HepG2 (cell line): Measurements from ENCODE around the gene SSBP4. TPM values are rescaled to one million over a fixed set of nuclear protein-coding genes. Genes with fewer than 3 reads are reported as not detected.

ENCODE experiments used
- AHR ChIP-seq: IDR thresholded peaks from 2 replicates; pipeline ENCODE4 v1.6.1; 2018; ENCODE audit warnings: missing genetic modification reagents, missing compliant biosample characterization
- MAZ ChIP-seq, 2 experiments: sonication (generic) in 1 of 2; formaldehyde crosslinking in 1 of 2; IDR thresholded peaks; 2 replicates each; pipeline versions ENCODE4 v1.5.0 to v1.6.1; 2012 to 2020; ENCODE audit warnings: low read depth in 2 of 2, mild to moderate bottlenecking in 2 of 2, borderline replicate concordance in 1 of 2, improper control_type of control experiment in 1 of 2, low read length in 1 of 2, missing genetic modification reagents in 1 of 2, moderate library complexity in 1 of 2
- MED1 ChIP-seq: sonication (generic); formaldehyde crosslinking; IDR thresholded peaks from 2 replicates; pipeline ENCODE4 v1.4.0; 2020; ENCODE audit warnings: missing genetic modification reagents
- MIER2 ChIP-seq: IDR thresholded peaks from 2 replicates; pipeline ENCODE4 v1.6.1; 2016; ENCODE audit warnings: missing biosample characterization, missing genetic modification reagents
- NFYB ChIP-seq: sonication (generic); formaldehyde crosslinking; IDR thresholded peaks from 2 replicates; pipeline ENCODE4 v1.4.0; 2020; ENCODE audit warnings: missing genetic modification reagents
- PRPF4 ChIP-seq: fragments of 200-400 bp; formaldehyde crosslinking; IDR thresholded peaks from 2 replicates; pipeline ENCODE4 v1.6.1; 2016; ENCODE audit warnings: low read length, low read depth; ENCODE audit not compliant: poor library complexity, severe bottlenecking
- SP5 ChIP-seq: IDR thresholded peaks from 2 replicates; pipeline ENCODE4 v1.6.1; 2016; ENCODE audit warnings: low read depth, borderline replicate concordance
- YY1 ChIP-seq: IDR thresholded peaks from 2 replicates; pipeline ENCODE4 v1.6.1; 2011; ENCODE audit warnings: low read length, low read depth, moderate library complexity, mild to moderate bottlenecking; ENCODE audit not compliant: insufficient read depth, insufficient replicate concordance
- ZNF143 ChIP-seq: sonication (generic); formaldehyde crosslinking; IDR thresholded peaks from 2 replicates; pipeline ENCODE4 v1.4.0; 2020; ENCODE audit warnings: missing genetic modification reagents
- ZNF317 ChIP-seq: sonication (generic); formaldehyde crosslinking; IDR thresholded peaks from 2 replicates; pipeline ENCODE4 v1.5.0; 2020; ENCODE audit warnings: mild to moderate bottlenecking, missing genetic modification reagents
- ZNF331 ChIP-seq: sonication (generic); formaldehyde crosslinking; IDR thresholded peaks from 2 replicates; pipeline ENCODE4 v1.4.0; 2020; ENCODE audit warnings: missing genetic modification reagents
- ZSCAN12 ChIP-seq: sonication (generic); formaldehyde crosslinking; IDR thresholded peaks from 2 replicates; pipeline ENCODE4 v1.9.0; 2021; ENCODE audit warnings: mild to moderate bottlenecking, missing genetic modification reagents
- ZSCAN9 ChIP-seq: IDR thresholded peaks from 2 replicates; pipeline ENCODE4 v1.6.1; 2016; ENCODE audit warnings: borderline replicate concordance
- polyA plus RNA-seq, 8 experiments: library from polyadenylated mRNA; depleted of rRNA in 3 of 8; stranded (reverse) in 7 of 8; unstranded in 1 of 8; fragments of >200 nt; fragmentation: Illumina TruSeq in 4 of 8; extraction: Trizol in 4 of 8; gene quantifications; 2 replicates each; pipeline versions ENCODE4 v1.2.1 to v1.2.3, GENCODE V29; 2011 to 2016; ENCODE audit warnings: low read depth in 4 of 8, missing spikeins in 1 of 8, mixed read lengths in 1 of 8; ENCODE audit not compliant: insufficient read depth in 1 of 8
- total RNA-seq, 5 experiments: library from RNA; depleted of rRNA; stranded (reverse); fragments of >200 nt; fragmentation: Illumina TruSeq; extraction: Trizol; gene quantifications; 2 replicates each; pipeline ENCODE4 v1.2.3, GENCODE V29; 2016; ENCODE audit warnings: low read depth in 1 of 5
- TF ChIP-seq, protein P1 (sequence below): sonication (generic); formaldehyde crosslinking; IDR thresholded peaks from 2 replicates; pipeline ENCODE4 v1.4.0; 2020; ENCODE audit warnings: mild to moderate bottlenecking, missing genetic modification reagents
- TF ChIP-seq, protein P2 (sequence below): sonication (generic); formaldehyde crosslinking; IDR thresholded peaks from 2 replicates; pipeline ENCODE4 v1.5.0; 2020; ENCODE audit warnings: missing genetic modification reagents
- TF ChIP-seq, protein P3 (sequence below): sonication (generic); formaldehyde crosslinking; conservative IDR thresholded peaks from 2 replicates; pipeline ENCODE4 v1.8.0; 2022; ENCODE audit warnings: low read depth, missing genetic modification reagents
- TF ChIP-seq, protein P4 (sequence below): sonication (generic); formaldehyde crosslinking; conservative IDR thresholded peaks from 2 replicates; pipeline ENCODE4 v1.4.0; 2020; ENCODE audit warnings: mild to moderate bottlenecking, missing genetic modification reagents, moderate library complexity
- TF ChIP-seq, protein P5 (sequence below): sonication (generic); formaldehyde crosslinking; IDR thresholded peaks from 2 replicates; pipeline ENCODE4 v1.8.1; 2023; ENCODE audit warnings: mild to moderate bottlenecking, moderate library complexity, missing genetic modification reagents
- TF ChIP-seq, protein P6 (sequence below): conservative IDR thresholded peaks from 2 replicates; pipeline ENCODE4 v1.6.1; 2018; ENCODE audit warnings: missing genetic modification reagents

Gene SSBP4
- total and polyA plus RNA-seq, 2 of the 13 experiments (the other 11 are each of a cell fraction or from before 2014, with no cell fraction given) = 20.8 to 39.5 TPM

DNA sequence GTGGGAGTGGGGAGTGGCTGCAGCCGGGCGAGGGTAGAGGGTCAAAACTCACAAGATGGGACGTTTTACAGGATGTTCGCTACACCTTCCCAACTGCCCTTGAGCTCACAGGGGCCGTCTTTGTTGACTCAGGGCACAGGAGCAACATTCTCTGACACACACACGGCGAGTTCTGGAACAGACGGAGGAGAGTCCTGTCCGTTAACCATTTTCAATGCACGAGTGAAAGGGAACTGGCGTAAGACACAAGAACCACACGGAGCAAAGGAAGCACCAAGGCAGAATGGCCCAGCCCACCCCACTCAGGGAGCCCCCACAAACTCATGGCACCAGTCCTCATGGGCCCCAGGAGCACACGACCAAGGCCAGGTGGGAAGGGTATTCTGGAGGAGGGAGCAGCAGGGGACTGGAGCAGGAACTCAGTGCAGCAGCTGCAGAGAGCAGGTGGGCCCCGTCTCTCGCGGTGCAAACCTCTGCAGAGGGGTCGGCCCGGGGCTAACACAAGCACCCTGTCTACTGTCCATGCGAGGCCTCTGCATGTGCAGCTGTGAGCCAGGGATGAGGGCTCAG, 56.6 kb downstream of the SSBP4 start (continued):
- TF ChIP-seq, protein P1, sequence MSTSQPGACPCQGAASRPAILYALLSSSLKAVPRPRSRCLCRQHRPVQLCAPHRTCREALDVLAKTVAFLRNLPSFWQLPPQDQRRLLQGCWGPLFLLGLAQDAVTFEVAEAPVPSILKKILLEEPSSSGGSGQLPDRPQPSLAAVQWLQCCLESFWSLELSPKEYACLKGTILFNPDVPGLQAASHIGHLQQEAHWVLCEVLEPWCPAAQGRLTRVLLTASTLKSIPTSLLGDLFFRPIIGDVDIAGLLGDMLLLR (CRISPR knock-in tag) = peak; percentile 52; the same call in 1 of the 2 replicates
- no peak for TF ChIP-seq YY1
- TF ChIP-seq NFYB = no peak
- TF ChIP-seq PRPF4 = no peak
- TF ChIP-seq, protein P2, sequence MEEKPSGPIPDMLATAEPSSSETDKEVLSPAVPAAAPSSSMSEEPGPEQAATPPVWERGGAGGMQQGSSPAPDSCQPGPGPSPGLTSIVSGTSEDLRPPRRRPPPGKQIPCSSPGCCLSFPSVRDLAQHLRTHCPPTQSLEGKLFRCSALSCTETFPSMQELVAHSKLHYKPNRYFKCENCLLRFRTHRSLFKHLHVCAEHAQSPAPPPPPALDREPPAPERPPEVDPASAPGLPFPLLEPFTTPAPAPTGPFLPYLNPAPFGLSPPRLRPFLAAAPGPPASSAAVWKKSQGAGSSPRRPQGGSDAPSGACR (CRISPR knock-in tag) = no peak
- TF ChIP-seq, protein P3, sequence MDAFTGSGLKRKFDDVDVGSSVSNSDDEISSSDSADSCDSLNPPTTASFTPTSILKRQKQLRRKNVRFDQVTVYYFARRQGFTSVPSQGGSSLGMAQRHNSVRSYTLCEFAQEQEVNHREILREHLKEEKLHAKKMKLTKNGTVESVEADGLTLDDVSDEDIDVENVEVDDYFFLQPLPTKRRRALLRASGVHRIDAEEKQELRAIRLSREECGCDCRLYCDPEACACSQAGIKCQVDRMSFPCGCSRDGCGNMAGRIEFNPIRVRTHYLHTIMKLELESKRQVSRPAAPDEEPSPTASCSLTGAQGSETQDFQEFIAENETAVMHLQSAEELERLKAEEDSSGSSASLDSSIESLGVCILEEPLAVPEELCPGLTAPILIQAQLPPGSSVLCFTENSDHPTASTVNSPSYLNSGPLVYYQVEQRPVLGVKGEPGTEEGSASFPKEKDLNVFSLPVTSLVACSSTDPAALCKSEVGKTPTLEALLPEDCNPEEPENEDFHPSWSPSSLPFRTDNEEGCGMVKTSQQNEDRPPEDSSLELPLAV = no peak
- TF ChIP-seq, protein P4, sequence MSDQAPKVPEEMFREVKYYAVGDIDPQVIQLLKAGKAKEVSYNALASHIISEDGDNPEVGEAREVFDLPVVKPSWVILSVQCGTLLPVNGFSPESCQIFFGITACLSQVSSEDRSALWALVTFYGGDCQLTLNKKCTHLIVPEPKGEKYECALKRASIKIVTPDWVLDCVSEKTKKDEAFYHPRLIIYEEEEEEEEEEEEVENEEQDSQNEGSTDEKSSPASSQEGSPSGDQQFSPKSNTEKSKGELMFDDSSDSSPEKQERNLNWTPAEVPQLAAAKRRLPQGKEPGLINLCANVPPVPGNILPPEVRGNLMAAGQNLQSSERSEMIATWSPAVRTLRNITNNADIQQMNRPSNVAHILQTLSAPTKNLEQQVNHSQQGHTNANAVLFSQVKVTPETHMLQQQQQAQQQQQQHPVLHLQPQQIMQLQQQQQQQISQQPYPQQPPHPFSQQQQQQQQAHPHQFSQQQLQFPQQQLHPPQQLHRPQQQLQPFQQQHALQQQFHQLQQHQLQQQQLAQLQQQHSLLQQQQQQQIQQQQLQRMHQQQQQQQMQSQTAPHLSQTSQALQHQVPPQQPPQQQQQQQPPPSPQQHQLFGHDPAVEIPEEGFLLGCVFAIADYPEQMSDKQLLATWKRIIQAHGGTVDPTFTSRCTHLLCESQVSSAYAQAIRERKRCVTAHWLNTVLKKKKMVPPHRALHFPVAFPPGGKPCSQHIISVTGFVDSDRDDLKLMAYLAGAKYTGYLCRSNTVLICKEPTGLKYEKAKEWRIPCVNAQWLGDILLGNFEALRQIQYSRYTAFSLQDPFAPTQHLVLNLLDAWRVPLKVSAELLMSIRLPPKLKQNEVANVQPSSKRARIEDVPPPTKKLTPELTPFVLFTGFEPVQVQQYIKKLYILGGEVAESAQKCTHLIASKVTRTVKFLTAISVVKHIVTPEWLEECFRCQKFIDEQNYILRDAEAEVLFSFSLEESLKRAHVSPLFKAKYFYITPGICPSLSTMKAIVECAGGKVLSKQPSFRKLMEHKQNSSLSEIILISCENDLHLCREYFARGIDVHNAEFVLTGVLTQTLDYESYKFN = peak; percentile 89
- TF ChIP-seq, protein P5, sequence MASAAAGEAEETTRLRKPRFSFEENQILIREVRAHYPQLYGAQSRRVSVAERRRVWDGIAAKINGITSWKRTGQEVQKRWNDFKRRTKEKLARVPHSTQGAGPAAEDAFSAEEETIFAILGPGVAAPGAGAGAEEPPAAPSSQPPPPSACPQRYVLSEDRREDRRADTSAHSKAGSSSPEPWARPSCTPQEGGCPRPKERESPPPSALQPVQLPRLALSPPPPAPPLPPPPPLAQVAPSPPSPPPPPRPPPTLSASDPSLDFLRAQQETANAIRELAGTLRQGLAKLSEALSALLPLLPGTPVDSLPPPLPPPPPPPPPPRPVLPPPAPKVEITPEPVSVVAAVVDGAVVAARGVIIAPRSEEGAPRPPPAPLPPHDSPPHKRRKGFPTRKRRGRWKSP (CRISPR knock-in tag) = peak; percentile 31; the same call in 1 of the 2 replicates
- peak; percentile 72 for TF ChIP-seq MED1
- peak; percentile 46; the same call in 1 of the 2 replicates for TF ChIP-seq ZNF143 (CRISPR knock-in tag)
- no peak for TF ChIP-seq MAZ (IDR thresholded peaks at IDR 0.05; ENCODE audit: borderline replicate concordance, low read depth, low read length)
- TF ChIP-seq MAZ (CRISPR knock-in tag; IDR thresholded peaks at IDR 0.05; ENCODE audit: low read depth) = no peak
- peak; percentile 52; the same call in 1 of the 2 replicates for TF ChIP-seq ZNF317
- TF ChIP-seq ZNF331 (CRISPR knock-in tag) = peak; percentile 77; the same call in 1 of the 2 replicates
- TF ChIP-seq, protein P6, sequence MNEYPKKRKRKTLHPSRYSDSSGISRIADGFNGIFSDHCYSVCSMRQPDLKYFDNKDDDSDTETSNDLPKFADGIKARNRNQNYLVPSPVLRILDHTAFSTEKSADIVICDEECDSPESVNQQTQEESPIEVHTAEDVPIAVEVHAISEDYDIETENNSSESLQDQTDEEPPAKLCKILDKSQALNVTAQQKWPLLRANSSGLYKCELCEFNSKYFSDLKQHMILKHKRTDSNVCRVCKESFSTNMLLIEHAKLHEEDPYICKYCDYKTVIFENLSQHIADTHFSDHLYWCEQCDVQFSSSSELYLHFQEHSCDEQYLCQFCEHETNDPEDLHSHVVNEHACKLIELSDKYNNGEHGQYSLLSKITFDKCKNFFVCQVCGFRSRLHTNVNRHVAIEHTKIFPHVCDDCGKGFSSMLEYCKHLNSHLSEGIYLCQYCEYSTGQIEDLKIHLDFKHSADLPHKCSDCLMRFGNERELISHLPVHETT (CRISPR knock-in tag) = no peak
- peak; percentile 50; the same call in 1 of the 2 replicates for TF ChIP-seq ZSCAN9
- TF ChIP-seq MIER2 = peak; percentile 26; the same call in 1 of the 2 replicates
- 0 out of 2 replicates have a peak, but pooled peaks have one; percentile 58 for TF ChIP-seq AHR
- TF ChIP-seq ZSCAN12 (CRISPR knock-in tag) = no peak
- peak; percentile 42; the same call in 1 of the 2 replicates for TF ChIP-seq SP5 (CRISPR knock-in tag)
